Right kidney (tissue), 1 donor: ENCODE measurements around the gene MAGI1.

ENCODE experiments used
- DNase-seq: peaks from one replicate; pipeline ENCODE4 v3.0.0-alpha.2; 2016

Gene MAGI1

GRCh38 chr3:65402597-65402996 lies 636.1 kb downstream of the MAGI1 start:
- no peak for DNase-seq

GRCh38 chr3:65401359-65402305 lies 637.1 kb downstream of the MAGI1 start:
- DNase-seq, result peak; percentile 27

GRCh38 chr3:65400899-65401298 lies 637.8 kb downstream of the MAGI1 start:
- DNase-seq, result no peak

- no peak for DNase-seq
Observed at GRCh38 chr3:65398953-65399352, 639.8 kb downstream of the MAGI1 start.

GRCh38 chr3:65396078-65396477 lies 642.6 kb downstream of the MAGI1 start:
- no peak for DNase-seq

- no peak for DNase-seq
Observed at GRCh38 chr3:65391068-65391467, 647.6 kb downstream of the MAGI1 start.

- no peak for DNase-seq
Observed at GRCh38 chr3:65385805-65386204, 652.9 kb downstream of the MAGI1 start.

- DNase-seq, result no peak
Observed at GRCh38 chr3:65381496-65382010, 657.2 kb downstream of the MAGI1 start.

- DNase-seq, result no peak
Observed at GRCh38 chr3:65379223-65379622, 659.5 kb downstream of the MAGI1 start.

- no peak for DNase-seq
Observed at GRCh38 chr3:65377637-65378036, 661.1 kb downstream of the MAGI1 start.

GRCh38 chr3:65376426-65376825 lies 662.3 kb downstream of the MAGI1 start:
- DNase-seq, result no peak

- no peak for DNase-seq
Observed at GRCh38 chr3:65371053-65371452, 667.7 kb downstream of the MAGI1 start.

- no peak for DNase-seq
Observed at GRCh38 chr3:65368866-65369265, 669.9 kb downstream of the MAGI1 start.

GRCh38 chr3:65362688-65363087 lies 676.0 kb downstream of the MAGI1 start:
- DNase-seq, result no peak

- DNase-seq, result no peak
Observed at GRCh38 chr3:65361448-65361847, 677.3 kb downstream of the MAGI1 start.

- peak; percentile 87 for DNase-seq
Observed at GRCh38 chr3:65356331-65357248, 682.1 kb downstream of the MAGI1 start.

- no peak for DNase-seq
Observed at GRCh38 chr3:65354880-65355279, 683.8 kb downstream of the MAGI1 start.

- no peak for DNase-seq
Observed at GRCh38 chr3:65352951-65353350, 685.8 kb downstream of the MAGI1 start.

- DNase-seq, result no peak
Observed at GRCh38 chr3:65351753-65352152, 687.0 kb downstream of the MAGI1 start.

GRCh38 chr3:65350801-65351476 lies 687.8 kb downstream of the MAGI1 start:
- no peak for DNase-seq

- DNase-seq, result no peak
Observed at GRCh38 chr3:65348398-65348995, 690.2 kb downstream of the MAGI1 start.

- DNase-seq, result no peak
Observed at GRCh38 chr3:65347166-65347565, 691.6 kb downstream of the MAGI1 start.
